ENCODE data around the gene ZNF724. TPM values are rescaled to one million over a fixed set of nuclear protein-coding genes. Genes with fewer than 3 reads are reported as not detected.

Gene ZNF724
- total and polyA plus RNA-seq, 2 of the 13 experiments (the other 11 are each of a cell fraction or from before 2014, with no cell fraction given), result 1.5 to 15.0 TPM

DNA sequence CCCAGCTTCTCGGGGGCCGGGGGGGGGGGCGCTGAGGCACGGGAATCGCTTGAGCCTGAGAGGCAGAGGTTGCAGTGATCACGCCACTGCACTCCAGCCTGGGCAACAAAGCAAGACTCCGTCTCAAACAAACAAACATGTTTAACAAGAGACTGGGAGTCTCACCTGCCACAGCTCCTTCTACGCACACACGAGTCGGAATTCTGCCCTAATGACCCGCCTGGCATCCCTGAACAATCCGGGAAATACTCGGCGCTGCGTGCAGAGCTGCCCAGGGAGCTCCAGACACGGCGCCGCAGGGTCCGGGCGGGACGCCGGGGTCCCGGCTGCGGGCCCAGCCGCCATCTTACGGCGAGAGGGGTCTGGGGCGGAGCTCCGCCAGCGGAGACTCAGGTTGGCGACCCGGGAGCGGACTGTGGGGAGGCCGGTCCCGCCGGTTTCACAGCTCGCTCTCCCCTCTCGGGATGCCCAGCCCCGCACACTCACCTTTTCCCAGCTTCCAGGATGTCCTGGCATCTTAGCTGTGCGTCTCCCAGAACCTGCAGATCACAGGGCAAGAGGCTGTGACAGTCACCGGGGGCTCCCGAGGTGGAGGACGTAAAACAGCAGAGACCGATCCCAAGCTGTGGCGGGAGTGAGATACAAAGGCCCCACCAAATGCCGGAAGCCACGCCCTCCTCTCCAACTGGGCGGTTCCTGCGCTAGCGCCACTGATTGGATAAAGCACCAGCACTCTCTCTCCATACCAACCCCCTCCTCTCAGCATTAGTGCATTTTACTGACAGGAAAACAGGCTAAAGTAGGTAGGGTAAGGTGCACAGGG, 23.6 kb upstream of the ZNF724 start (continued):
- TF ChIP-seq ZNF143 (CRISPR knock-in tag; IDR thresholded peaks at IDR 0.05), result no peak
- no peak for TF ChIP-seq NR1H2 (CRISPR knock-in tag; IDR thresholded peaks at IDR 0.05; ENCODE audit: borderline replicate concordance, low read depth)
- TF ChIP-seq, protein P1, sequence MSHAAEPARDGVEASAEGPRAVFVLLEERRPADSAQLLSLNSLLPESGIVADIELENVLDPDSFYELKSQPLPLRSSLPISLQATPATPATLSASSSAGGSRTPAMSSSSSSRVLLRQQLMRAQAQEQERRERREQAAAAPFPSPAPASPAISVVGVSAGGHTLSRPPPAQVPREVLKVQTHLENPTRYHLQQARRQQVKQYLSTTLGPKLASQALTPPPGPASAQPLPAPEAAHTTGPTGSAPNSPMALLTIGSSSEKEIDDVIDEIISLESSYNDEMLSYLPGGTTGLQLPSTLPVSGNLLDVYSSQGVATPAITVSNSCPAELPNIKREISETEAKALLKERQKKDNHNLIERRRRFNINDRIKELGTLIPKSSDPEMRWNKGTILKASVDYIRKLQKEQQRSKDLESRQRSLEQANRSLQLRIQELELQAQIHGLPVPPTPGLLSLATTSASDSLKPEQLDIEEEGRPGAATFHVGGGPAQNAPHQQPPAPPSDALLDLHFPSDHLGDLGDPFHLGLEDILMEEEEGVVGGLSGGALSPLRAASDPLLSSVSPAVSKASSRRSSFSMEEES (CRISPR knock-in tag; IDR thresholded peaks at IDR 0.05), result no peak
- TF ChIP-seq, protein P2, sequence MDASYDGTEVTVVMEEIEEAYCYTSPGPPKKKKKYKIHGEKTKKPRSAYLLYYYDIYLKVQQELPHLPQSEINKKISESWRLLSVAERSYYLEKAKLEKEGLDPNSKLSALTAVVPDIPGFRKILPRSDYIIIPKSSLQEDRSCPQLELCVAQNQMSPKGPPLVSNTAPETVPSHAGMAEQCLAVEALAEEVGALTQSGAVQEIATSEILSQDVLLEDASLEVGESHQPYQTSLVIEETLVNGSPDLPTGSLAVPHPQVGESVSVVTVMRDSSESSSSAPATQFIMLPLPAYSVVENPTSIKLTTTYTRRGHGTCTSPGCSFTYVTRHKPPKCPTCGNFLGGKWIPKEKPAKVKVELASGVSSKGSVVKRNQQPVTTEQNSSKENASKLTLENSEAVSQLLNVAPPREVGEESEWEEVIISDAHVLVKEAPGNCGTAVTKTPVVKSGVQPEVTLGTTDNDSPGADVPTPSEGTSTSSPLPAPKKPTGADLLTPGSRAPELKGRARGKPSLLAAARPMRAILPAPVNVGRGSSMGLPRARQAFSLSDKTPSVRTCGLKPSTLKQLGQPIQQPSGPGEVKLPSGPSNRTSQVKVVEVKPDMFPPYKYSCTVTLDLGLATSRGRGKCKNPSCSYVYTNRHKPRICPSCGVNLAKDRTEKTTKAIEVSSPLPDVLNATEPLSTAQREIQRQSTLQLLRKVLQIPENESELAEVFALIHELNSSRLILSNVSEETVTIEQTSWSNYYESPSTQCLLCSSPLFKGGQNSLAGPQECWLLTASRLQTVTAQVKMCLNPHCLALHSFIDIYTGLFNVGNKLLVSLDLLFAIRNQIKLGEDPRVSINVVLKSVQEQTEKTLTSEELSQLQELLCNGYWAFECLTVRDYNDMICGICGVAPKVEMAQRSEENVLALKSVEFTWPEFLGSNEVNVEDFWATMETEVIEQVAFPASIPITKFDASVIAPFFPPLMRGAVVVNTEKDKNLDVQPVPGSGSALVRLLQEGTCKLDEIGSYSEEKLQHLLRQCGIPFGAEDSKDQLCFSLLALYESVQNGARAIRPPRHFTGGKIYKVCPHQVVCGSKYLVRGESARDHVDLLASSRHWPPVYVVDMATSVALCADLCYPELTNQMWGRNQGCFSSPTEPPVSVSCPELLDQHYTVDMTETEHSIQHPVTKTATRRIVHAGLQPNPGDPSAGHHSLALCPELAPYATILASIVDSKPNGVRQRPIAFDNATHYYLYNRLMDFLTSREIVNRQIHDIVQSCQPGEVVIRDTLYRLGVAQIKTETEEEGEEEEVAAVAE (CRISPR knock-in tag; IDR thresholded peaks at IDR 0.05; ENCODE audit: borderline replicate concordance), result no peak
- no peak for TF ChIP-seq SMAD3 (CRISPR knock-in tag; IDR thresholded peaks at IDR 0.05)
- TF ChIP-seq, protein P3, sequence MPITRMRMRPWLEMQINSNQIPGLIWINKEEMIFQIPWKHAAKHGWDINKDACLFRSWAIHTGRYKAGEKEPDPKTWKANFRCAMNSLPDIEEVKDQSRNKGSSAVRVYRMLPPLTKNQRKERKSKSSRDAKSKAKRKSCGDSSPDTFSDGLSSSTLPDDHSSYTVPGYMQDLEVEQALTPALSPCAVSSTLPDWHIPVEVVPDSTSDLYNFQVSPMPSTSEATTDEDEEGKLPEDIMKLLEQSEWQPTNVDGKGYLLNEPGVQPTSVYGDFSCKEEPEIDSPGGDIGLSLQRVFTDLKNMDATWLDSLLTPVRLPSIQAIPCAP (CRISPR knock-in tag; IDR thresholded peaks at IDR 0.05; ENCODE audit: low read depth), result no peak
- TF ChIP-seq, protein P4, sequence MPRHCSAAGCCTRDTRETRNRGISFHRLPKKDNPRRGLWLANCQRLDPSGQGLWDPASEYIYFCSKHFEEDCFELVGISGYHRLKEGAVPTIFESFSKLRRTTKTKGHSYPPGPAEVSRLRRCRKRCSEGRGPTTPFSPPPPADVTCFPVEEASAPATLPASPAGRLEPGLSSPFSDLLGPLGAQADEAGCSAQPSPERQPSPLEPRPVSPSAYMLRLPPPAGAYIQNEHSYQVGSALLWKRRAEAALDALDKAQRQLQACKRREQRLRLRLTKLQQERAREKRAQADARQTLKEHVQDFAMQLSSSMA (CRISPR knock-in tag; IDR thresholded peaks at IDR 0.05), result no peak
- no peak for TF ChIP-seq SKI (IDR thresholded peaks at IDR 0.05; ENCODE audit: partially characterized antibody)
- no peak for TF ChIP-seq ZNF547 (CRISPR knock-in tag; IDR thresholded peaks at IDR 0.05)
- no peak for TF ChIP-seq THYN1 (CRISPR knock-in tag; IDR thresholded peaks at IDR 0.05; ENCODE audit: borderline replicate concordance, low read depth)
- no peak for TF ChIP-seq AKAP8 (CRISPR knock-in tag; IDR thresholded peaks at IDR 0.05)
- no peak for TF ChIP-seq ADNP (CRISPR knock-in tag; IDR thresholded peaks at IDR 0.05)
- no peak for TF ChIP-seq PAF1 (CRISPR knock-in tag; IDR thresholded peaks at IDR 0.05)
- TF ChIP-seq, protein P5, sequence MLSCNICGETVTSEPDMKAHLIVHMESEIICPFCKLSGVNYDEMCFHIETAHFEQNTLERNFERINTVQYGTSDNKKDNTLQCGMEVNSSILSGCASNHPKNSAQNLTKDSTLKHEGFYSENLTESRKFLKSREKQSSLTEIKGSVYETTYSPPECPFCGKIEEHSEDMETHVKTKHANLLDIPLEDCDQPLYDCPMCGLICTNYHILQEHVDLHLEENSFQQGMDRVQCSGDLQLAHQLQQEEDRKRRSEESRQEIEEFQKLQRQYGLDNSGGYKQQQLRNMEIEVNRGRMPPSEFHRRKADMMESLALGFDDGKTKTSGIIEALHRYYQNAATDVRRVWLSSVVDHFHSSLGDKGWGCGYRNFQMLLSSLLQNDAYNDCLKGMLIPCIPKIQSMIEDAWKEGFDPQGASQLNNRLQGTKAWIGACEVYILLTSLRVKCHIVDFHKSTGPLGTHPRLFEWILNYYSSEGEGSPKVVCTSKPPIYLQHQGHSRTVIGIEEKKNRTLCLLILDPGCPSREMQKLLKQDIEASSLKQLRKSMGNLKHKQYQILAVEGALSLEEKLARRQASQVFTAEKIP (CRISPR knock-in tag; IDR thresholded peaks at IDR 0.05; ENCODE audit: borderline replicate concordance), result no peak
- TF ChIP-seq, protein P6, sequence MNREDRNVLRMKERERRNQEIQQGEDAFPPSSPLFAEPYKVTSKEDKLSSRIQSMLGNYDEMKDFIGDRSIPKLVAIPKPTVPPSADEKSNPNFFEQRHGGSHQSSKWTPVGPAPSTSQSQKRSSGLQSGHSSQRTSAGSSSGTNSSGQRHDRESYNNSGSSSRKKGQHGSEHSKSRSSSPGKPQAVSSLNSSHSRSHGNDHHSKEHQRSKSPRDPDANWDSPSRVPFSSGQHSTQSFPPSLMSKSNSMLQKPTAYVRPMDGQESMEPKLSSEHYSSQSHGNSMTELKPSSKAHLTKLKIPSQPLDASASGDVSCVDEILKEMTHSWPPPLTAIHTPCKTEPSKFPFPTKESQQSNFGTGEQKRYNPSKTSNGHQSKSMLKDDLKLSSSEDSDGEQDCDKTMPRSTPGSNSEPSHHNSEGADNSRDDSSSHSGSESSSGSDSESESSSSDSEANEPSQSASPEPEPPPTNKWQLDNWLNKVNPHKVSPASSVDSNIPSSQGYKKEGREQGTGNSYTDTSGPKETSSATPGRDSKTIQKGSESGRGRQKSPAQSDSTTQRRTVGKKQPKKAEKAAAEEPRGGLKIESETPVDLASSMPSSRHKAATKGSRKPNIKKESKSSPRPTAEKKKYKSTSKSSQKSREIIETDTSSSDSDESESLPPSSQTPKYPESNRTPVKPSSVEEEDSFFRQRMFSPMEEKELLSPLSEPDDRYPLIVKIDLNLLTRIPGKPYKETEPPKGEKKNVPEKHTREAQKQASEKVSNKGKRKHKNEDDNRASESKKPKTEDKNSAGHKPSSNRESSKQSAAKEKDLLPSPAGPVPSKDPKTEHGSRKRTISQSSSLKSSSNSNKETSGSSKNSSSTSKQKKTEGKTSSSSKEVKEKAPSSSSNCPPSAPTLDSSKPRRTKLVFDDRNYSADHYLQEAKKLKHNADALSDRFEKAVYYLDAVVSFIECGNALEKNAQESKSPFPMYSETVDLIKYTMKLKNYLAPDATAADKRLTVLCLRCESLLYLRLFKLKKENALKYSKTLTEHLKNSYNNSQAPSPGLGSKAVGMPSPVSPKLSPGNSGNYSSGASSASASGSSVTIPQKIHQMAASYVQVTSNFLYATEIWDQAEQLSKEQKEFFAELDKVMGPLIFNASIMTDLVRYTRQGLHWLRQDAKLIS (CRISPR knock-in tag; IDR thresholded peaks at IDR 0.05), result no peak
